GM18502 (cell line): ENCODE measurements around the gene PRTFDC1.
"Not testable (repeated sequence)": the region's sequence is repeated elsewhere in the genome, so short reads cannot be mapped to it uniquely, and the experiment has no call there.

Experiments
- ATAC-seq: cut with Tn5 transposase; IDR thresholded peaks from one replicate; pipeline ENCODE4 v1.9.1; 2021; ENCODE audit warnings: mild to moderate bottlenecking; ENCODE audit not compliant: unreplicated experiment, poor library complexity

Gene PRTFDC1

GRCh38 chr10:24935504-24936292, 16.7 kb downstream of the PRTFDC1 start:
- ATAC-seq: no peak

GRCh38 chr10:24931236-24931635, 21.2 kb downstream of the PRTFDC1 start:
- no peak for ATAC-seq

- ATAC-seq: peak; percentile 86
These were observed 22.0 kb downstream of the PRTFDC1 start for GRCh38 chr10:24930427-24930826.

- ATAC-seq: no peak
These were observed 22.5 kb downstream of the PRTFDC1 start for GRCh38 chr10:24929904-24930303.

DNA sequence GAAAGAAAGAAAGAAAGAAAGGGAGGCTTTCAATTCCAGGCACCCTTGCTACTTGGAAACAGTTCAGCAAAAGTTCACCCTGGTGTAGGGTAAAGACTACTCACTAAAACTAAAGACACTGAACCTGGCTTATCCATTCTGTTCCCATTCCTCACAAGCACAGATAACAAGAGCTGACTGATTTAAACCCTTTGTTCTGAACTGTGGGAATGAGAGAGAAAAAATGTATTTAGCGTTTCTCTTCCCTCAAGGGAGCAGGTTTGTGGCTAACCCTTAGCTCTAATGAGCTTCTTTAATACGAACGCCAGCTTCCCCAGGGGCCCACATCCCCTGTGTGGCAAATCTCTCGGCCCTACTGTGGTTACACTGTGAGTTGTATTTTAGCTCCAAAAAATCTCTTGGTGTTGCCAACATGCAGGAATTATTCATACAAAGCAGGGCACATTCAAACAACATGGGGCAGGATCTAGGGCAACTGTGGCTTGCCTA, 23.3 kb downstream of the PRTFDC1 start:
- ATAC-seq: no peak

DNA sequence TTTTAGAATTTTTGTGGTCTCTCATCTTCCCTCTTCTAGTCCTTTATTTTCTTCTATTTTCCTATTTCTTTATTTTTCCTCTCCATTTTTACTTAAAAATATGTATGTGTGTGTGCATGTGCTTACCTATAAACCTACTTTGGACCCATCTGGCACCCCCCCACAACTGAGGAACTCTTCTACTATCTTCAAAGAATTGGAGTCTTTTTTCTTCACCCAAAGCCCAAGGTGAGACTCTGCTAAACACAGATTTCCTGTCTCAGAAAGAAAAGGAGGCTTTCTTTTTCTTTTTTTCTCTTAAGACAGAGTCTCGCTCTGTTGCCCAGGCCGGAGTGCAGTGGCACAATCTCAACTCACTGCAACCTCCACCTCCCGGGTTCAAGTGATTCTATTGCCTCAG, 24.2 kb downstream of the PRTFDC1 start:
- no peak for ATAC-seq

GRCh38 chr10:24926557-24926956, 25.8 kb downstream of the PRTFDC1 start:
- ATAC-seq: no peak

- ATAC-seq: no peak
These were observed 26.6 kb downstream of the PRTFDC1 start for GRCh38 chr10:24925799-24926198.

DNA sequence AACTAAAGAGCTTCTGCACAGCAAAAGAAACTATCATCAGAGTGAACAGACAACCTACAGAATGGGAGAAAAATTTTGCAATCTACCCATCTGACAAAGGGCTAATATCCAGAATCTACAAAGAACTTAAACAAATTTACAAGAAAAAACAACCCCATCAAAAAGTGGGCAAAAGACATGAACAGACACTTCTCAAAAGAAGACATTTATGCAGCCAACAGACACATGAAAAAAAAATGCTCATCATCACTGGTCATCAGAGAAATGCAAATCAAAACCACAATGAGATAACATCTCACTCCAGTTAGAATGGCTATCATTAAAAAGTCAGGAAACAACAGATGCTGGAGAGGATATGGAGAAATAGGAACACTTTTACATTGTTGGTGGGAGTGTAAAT, 27.9 kb downstream of the PRTFDC1 start:
- not testable (repeated sequence) for ATAC-seq

- not testable (repeated sequence) for ATAC-seq
These were observed 30.1 kb downstream of the PRTFDC1 start for GRCh38 chr10:24922222-24922868.

DNA sequence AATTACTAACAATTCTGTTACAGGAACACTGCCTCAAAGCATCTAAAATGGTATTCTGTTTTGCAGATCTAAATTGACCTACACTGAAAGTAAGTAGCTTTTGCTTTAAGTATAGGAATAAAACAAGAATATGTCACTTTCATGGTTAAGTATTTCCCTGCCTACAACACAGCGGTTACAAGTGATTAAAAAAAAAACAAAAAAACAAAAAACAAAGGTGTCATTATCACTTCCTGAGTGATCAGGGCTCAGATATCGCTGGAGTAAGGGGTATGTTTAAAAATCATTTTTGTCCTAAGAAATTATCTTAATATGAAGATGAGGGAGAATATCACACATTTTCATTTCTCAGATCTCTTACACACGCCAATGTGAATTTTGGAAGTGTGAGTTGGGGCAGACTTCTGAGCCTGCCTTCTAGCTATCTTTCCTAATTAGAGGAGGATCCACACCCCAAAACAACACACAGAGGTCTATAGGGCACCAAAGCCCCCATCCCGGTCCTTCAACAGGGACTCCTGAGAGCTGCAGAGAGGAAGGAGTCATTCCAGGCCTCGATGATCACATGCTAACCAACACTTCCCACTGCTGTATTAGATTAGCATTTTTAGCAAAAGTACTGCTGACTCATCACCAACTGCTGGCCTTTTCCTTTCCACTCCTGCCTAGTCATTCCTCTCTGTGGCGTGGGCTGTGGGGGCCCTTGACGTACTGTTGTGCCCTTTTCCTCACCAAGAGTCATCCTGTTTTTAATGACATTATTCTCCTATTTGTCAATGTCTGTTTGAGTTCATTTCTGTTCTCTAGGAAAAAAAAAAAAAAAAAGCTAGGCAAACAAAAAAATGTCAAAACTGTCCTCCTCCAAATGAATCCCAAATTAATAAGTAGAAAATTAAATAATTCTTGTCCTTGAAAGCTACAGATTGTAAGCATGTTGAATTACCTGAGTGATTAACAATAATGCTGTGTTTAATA, 31.2 kb downstream of the PRTFDC1 start:
- ATAC-seq: peak; percentile 97

DNA sequence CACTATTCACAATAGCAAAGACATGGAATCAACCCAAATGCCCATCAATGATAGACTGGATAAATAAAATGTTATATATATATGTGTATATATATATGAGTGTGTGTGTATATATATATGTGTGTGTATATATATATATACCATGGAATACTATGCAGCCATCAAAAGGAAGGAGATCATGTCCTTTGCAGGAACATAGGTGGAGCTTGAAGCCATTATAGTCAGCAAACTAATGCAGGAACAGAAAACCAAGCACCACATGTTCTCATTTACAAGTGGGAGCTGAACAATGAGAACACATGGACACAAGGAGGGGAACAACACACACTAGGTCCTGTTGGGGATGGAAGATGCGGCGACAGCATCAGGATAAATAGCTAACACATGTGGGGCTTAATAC, 32.2 kb downstream of the PRTFDC1 start:
- not testable (repeated sequence) for ATAC-seq

GRCh38 chr10:24919629-24920028, 32.8 kb downstream of the PRTFDC1 start:
- not testable (repeated sequence) for ATAC-seq

- ATAC-seq: no peak
These were observed 34.4 kb downstream of the PRTFDC1 start for GRCh38 chr10:24917979-24918378.

DNA sequence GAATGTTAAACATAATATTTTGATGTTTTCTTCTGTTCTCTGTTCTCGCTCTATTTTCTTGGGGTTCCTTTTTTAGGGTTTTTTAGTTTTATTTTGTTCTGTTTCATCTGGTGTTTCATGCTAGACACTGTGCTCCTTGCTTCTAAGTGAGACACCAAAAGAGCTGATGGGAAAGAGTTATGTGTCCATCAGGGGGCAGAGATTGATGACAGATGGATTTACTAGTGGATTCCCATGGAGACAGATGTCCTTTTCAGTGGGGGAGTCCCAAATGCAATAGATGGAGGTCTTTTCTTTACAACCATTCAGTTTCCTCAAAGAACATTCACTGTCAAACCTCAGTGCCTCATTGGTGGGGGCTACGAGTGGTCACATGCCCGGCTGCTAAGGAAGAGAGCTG, 34.9 kb downstream of the PRTFDC1 start:
- ATAC-seq: no peak

DNA sequence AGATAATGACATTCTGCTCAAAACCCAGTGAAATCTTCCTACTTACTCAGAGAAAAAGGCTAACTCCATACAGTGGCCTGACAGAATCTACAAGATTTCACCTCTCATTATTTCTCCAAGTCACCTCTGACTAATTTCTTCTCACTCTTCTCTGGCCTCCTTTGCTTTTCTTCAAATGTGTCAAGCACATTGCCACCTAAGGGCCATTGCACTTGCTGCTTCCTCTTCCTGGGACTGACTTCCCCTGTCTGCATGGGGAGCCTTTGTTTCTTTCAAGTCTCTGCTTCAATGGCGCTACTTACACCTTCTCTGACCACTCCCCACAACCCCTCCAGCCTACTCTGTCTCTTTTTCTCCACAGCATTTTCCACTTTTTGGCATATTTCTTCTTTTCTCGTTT, 36.0 kb downstream of the PRTFDC1 start:
- no peak for ATAC-seq

DNA sequence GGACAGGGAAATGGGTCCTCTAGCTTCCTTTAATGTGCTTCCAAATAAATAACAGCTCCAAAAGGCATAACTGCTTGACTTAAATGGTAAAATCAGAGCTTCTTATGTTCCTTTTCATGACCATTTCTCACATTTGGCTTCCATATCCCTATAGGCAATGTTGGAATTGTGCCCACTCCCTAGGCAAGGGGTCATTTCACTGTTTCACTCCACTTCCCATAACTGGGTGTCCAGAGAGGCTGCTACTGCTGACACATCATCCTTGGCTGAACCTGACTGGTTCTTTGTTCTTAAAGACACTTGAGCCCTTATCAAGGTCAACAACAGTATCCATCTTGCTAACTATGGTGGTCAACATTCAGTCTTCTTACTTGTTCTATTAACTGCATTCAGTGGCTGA, 37.1 kb downstream of the PRTFDC1 start:
- no peak for ATAC-seq

DNA sequence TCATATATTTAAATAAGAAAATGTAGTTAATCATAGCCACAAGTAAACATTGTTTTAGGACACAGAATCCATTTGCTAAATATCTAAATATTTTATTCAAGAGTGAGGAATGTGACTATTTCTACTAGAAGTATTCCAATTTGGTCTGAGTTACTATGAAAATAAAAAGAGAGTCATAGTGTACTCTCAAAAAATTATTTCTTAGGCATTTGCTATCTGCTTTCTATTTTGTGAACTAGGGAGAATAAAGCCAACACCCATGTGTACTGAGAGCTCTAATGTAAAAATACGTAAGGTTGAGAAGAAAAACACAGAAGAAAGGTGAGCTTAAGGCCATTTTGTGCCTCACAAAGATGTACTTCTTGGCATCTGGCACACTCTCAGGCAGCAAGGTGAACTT, 38.3 kb downstream of the PRTFDC1 start:
- ATAC-seq: no peak

DNA sequence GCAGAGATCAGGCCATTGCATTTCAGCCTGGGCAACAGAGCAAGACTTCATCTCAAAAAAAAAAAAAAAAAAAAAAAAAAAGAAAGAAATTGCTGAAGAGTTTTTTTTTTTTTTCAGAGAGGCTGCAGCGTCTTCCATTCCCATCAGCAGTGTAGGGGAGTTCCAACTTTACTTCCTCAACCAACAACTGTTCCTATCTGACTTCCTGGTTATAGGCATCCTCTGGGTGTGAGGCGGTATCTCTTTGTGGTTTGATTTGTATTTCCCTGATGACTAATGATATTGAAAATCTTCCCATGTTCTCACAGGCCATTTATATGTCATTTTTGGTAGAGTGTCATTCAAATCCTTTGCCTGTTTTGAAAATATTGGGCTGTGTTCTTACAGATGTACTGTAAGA, 40.2 kb downstream of the PRTFDC1 start:
- no peak for ATAC-seq

GRCh38 chr10:24911029-24911428, 41.4 kb downstream of the PRTFDC1 start:
- ATAC-seq: no peak

- no peak for ATAC-seq
These were observed 41.8 kb downstream of the PRTFDC1 start for GRCh38 chr10:24910574-24910973.
